GM18868 (cell line): Measurements from ENCODE around the gene SLC11A2.
"Not testable (repeated sequence)": the region's sequence is repeated elsewhere in the genome, so short reads cannot be mapped to it uniquely, and the experiment has no call there.

Experiments
- ATAC-seq: cut with Tn5 transposase; IDR thresholded peaks from one replicate; pipeline ENCODE4 v1.9.1; 2021; ENCODE audit warnings: mild to moderate bottlenecking, moderate library complexity; ENCODE audit not compliant: unreplicated experiment

The SLC11A2 gene

GRCh38 chr12:50991291-50991690, 34.9 kb downstream of the SLC11A2 start:
- no peak for ATAC-seq

GRCh38 chr12:50990791-50991190, 35.4 kb downstream of the SLC11A2 start:
- ATAC-seq: no peak

GRCh38 chr12:50990147-50990727, 35.9 kb downstream of the SLC11A2 start:
- ATAC-seq: no peak

- no peak for ATAC-seq
Observed at GRCh38 chr12:50988871-50989270, 37.3 kb downstream of the SLC11A2 start.

GRCh38 chr12:50988051-50988450, 38.1 kb downstream of the SLC11A2 start:
- no peak for ATAC-seq

- ATAC-seq: no peak
Observed at GRCh38 chr12:50986966-50987737, 39.0 kb downstream of the SLC11A2 start.

- no peak for ATAC-seq
Observed at GRCh38 chr12:50985322-50985721, 40.9 kb downstream of the SLC11A2 start.

- no peak for ATAC-seq
Observed at GRCh38 chr12:50984586-50985298, 41.4 kb downstream of the SLC11A2 start.

- no peak for ATAC-seq
Observed at GRCh38 chr12:50981319-50982239, 44.6 kb downstream of the SLC11A2 start.

- ATAC-seq: no peak
Observed at GRCh38 chr12:50980545-50980944, 45.6 kb downstream of the SLC11A2 start.

GRCh38 chr12:50979369-50980052, 46.7 kb downstream of the SLC11A2 start:
- ATAC-seq: peak; percentile 66

- no peak for ATAC-seq
Observed at GRCh38 chr12:50971946-50972345, 54.2 kb downstream of the SLC11A2 start.

GRCh38 chr12:50964432-50964831, 61.8 kb downstream of the SLC11A2 start:
- no peak for ATAC-seq

- ATAC-seq: no peak
Observed at GRCh38 chr12:50961708-50962107, 64.5 kb downstream of the SLC11A2 start.

- ATAC-seq: no peak
Observed at GRCh38 chr12:50960130-50960529, 66.1 kb downstream of the SLC11A2 start.

GRCh38 chr12:50955697-50956096, 70.5 kb downstream of the SLC11A2 start:
- no peak for ATAC-seq

GRCh38 chr12:50955288-50955687, 70.9 kb downstream of the SLC11A2 start:
- no peak for ATAC-seq

- not testable (repeated sequence) for ATAC-seq
Observed at GRCh38 chr12:50954789-50955188, 71.4 kb downstream of the SLC11A2 start.

- no peak for ATAC-seq
Observed at GRCh38 chr12:50953047-50953446, 73.1 kb downstream of the SLC11A2 start.

GRCh38 chr12:50952510-50952909, 73.7 kb downstream of the SLC11A2 start, which contains the start of gene HIGD1C:
Gene HIGD1C, plus strand, starts transcription at chr12:50952544. Its CDS starts 1,455 bp downstream, at chr12:50953999.
- no peak for ATAC-seq
